Measurements from ENCODE around the gene ZNF24.

Gene ZNF24

GRCh38 chr18:35343936-35344735 is at the start of gene ZNF24:
Gene ZNF24, minus strand, starts transcription at chr18:35344420. Its CDS starts 3,770 bp downstream, at chr18:35340650.
- FAIRE-seq: no peak

GRCh38 chr18:35393716-35394115 is 49.5 kb upstream of the ZNF24 start:
- FAIRE-seq: no peak

GRCh38 chr18:35392375-35392774 is 48.2 kb upstream of the ZNF24 start:
- no peak for FAIRE-seq

GRCh38 chr18:35390951-35391700 is 46.9 kb upstream of the ZNF24 start:
- FAIRE-seq: no peak

GRCh38 chr18:35389095-35389618 is 44.9 kb upstream of the ZNF24 start:
- FAIRE-seq: no peak

GRCh38 chr18:35387152-35387571 is 42.9 kb upstream of the ZNF24 start:
- no peak for FAIRE-seq

GRCh38 chr18:35386600-35387100 is 42.4 kb upstream of the ZNF24 start:
- no peak for FAIRE-seq

- no peak for FAIRE-seq
Observed at GRCh38 chr18:35383136-35383535, 38.9 kb upstream of the ZNF24 start.

GRCh38 chr18:35379421-35379820 is 35.2 kb upstream of the ZNF24 start:
- no peak for FAIRE-seq

- FAIRE-seq: no peak
Observed at GRCh38 chr18:35378574-35378896, 34.3 kb upstream of the ZNF24 start.

- no peak for FAIRE-seq
Observed at GRCh38 chr18:35377875-35378573, 33.8 kb upstream of the ZNF24 start.

- FAIRE-seq: no peak
Observed at GRCh38 chr18:35376742-35377695, 32.8 kb upstream of the ZNF24 start, which contains the start of gene ZNF396. Gene ZNF396, minus strand, starts transcription at chr18:35377337. Its CDS starts 3,045 bp downstream, at chr18:35374292.

- FAIRE-seq: no peak
Observed at GRCh38 chr18:35376393-35376741, 32.1 kb upstream of the ZNF24 start.

- FAIRE-seq: no peak
Observed at GRCh38 chr18:35374708-35375107, 30.5 kb upstream of the ZNF24 start.

GRCh38 chr18:35371412-35372195 is 27.4 kb upstream of the ZNF24 start:
- no peak for FAIRE-seq

- no peak for FAIRE-seq
Observed at GRCh38 chr18:35369126-35369525, 24.9 kb upstream of the ZNF24 start.

GRCh38 chr18:35368595-35368994 is 24.4 kb upstream of the ZNF24 start:
- FAIRE-seq: no peak

- no peak for FAIRE-seq
Observed at GRCh38 chr18:35362531-35362930, 18.3 kb upstream of the ZNF24 start.

- FAIRE-seq: no peak
Observed at GRCh38 chr18:35361570-35362321, 17.5 kb upstream of the ZNF24 start.

GRCh38 chr18:35355140-35355618 is 11.0 kb upstream of the ZNF24 start:
- FAIRE-seq: no peak
